Adrenal gland (tissue), 5 donors: ENCODE measurements around the gene RCAN1.

Source experiments
- POLR2A ChIP-seq, 2 donors: fragments of 450-650 bp; IDR thresholded peaks; one replicate each; pipeline ENCODE4 v1.6.1; 2017; ENCODE audit warnings: antibody characterized with exemption in 2 of 2, mild to moderate bottlenecking in 2 of 2, moderate library complexity in 1 of 2
- TF ChIP-seq, protein P1 (sequence below), 6 experiments: fragments of 450-650 bp in 4 of 6; fragments of 200-600 bp in 2 of 6; sonication (generic) in 1 of 6; IDR thresholded peaks; 1 replicate in 5 of 6; 2 replicates in 1 of 6; pipeline versions ENCODE4 v1.5.1 to v1.8.0; 2016 to 2021; ENCODE audit warnings: antibody characterized with exemption in 6 of 6, mild to moderate bottlenecking in 2 of 6, moderate library complexity in 1 of 6
- donor health status: DM: no; HTN: no; CAD: no.

DNA sequence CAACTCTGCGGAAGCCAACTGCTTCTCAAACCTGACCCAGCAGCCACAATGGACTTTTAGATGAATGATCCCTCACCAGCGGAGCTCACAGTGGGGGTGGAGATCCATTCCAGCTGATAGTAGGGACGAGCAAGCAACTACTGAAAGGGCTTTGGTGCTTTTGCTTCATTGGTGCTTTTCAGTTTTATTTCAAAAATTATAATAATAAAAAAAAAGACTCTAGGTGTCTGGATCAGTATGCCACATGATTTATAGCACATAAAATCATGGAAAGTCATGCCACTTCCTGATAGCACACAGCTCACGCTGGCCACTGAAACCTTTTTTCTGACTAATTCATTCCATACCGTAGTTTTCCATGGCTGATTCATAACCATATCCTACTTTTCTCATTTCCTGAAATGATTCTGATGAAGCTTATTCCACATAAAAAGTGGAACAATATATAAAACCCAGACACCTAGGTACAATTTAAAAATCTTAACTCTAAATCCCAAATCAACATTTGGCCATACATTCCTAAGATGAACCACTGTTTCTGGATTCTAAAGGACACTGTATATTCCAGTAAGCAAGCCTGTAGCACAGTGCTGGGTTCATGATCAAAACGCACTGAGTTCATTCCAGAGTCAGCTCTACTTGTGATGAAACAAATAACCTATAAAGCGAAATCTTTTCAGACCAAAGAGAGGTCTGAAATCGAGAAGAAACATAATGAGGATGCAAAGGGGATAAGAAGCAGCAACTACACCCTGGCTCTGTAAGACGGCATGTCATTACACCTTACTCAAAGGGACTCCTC, 61.6 kb downstream of the RCAN1 start:
- TF ChIP-seq, protein P1, sequence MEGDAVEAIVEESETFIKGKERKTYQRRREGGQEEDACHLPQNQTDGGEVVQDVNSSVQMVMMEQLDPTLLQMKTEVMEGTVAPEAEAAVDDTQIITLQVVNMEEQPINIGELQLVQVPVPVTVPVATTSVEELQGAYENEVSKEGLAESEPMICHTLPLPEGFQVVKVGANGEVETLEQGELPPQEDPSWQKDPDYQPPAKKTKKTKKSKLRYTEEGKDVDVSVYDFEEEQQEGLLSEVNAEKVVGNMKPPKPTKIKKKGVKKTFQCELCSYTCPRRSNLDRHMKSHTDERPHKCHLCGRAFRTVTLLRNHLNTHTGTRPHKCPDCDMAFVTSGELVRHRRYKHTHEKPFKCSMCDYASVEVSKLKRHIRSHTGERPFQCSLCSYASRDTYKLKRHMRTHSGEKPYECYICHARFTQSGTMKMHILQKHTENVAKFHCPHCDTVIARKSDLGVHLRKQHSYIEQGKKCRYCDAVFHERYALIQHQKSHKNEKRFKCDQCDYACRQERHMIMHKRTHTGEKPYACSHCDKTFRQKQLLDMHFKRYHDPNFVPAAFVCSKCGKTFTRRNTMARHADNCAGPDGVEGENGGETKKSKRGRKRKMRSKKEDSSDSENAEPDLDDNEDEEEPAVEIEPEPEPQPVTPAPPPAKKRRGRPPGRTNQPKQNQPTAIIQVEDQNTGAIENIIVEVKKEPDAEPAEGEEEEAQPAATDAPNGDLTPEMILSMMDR (IDR thresholded peaks at IDR 0.05), result no peak
- TF ChIP-seq POLR2A (IDR thresholded peaks at IDR 0.05), result no peak
